WTC11 (cell line): Measurements from ENCODE around the gene DNAH1. TPM values are rescaled to one million over a fixed set of nuclear protein-coding genes. Genes with fewer than 3 reads are reported as not detected.

ENCODE experiments used
- ATAC-seq: fragments of 200-7000 bp; cut with Tn5 transposase; 2 replicates; pipeline ENCODE4 v1.10.0; 2021; ENCODE audit warnings: mild to moderate bottlenecking, moderate library complexity
- CTCF ChIA-PET: fragments of 300-600 bp; sonication (Branson Sonifier 250); formaldehyde crosslinking; loops from one replicate; lab custom pipeline; 2021; ENCODE audit warnings: antibody characterized with exemption; lab: Charles Lee
- POLR2A ChIA-PET: fragments of 350-600 bp; sonication (Branson Sonifier 250); formaldehyde crosslinking; loops from one replicate; lab custom pipeline; 2021; ENCODE audit warnings: antibody characterized with exemption; lab: Charles Lee
- DNase-seq: peaks from one replicate; pipeline ENCODE4 v3.0.0; 2021; ENCODE audit warnings: low spot score
- H3K27ac Mint-ChIP-seq: 2 replicates; pipeline ENCODE4 v1.8.0; 2021; ENCODE audit warnings: mixed read lengths
- H3K27me3 Mint-ChIP-seq: 2 replicates; pipeline ENCODE4 v1.8.0; 2021; ENCODE audit warnings: low read depth, mild to moderate bottlenecking, moderate library complexity, mixed read lengths
- H3K36me3 Mint-ChIP-seq: 2 replicates; pipeline ENCODE4 v1.8.0; 2021; ENCODE audit warnings: mixed read lengths
- H3K4me1 Mint-ChIP-seq: 2 replicates; pipeline ENCODE4 v1.8.0; 2022; ENCODE audit warnings: mixed read lengths
- H3K4me3 Mint-ChIP-seq: 2 replicates; pipeline ENCODE4 v1.8.0; 2021; ENCODE audit warnings: mild to moderate bottlenecking, moderate library complexity, mixed read lengths
- H3K9me3 Mint-ChIP-seq: 2 replicates; pipeline ENCODE4 v1.8.0; 2021; ENCODE audit warnings: mixed read lengths
- E2F4 ChIP-seq: sonication (generic); formaldehyde crosslinking; IDR thresholded peaks from 2 replicates; pipeline ENCODE4 v1.8.1; 2022; ENCODE audit warnings: low read depth, mild to moderate bottlenecking, moderate library complexity, missing genetic modification reagents, borderline replicate concordance
- ETV6 ChIP-seq: sonication (generic); formaldehyde crosslinking; IDR thresholded peaks from 2 replicates; pipeline ENCODE4 v1.8.1; 2022; ENCODE audit warnings: mild to moderate bottlenecking, missing genetic modification reagents
- FOXP1 ChIP-seq: sonication (generic); formaldehyde crosslinking; IDR thresholded peaks from 2 replicates; pipeline ENCODE4 v1.8.0; 2022; ENCODE audit warnings: missing genetic modification reagents, mild to moderate bottlenecking, moderate library complexity, borderline replicate concordance
- GABPB1 ChIP-seq: sonication (generic); formaldehyde crosslinking; IDR thresholded peaks from 2 replicates; pipeline ENCODE4 v1.8.1; 2023; ENCODE audit warnings: mild to moderate bottlenecking, missing genetic modification reagents
- IRF2 ChIP-seq: sonication (generic); formaldehyde crosslinking; IDR thresholded peaks from 2 replicates; pipeline ENCODE4 v1.8.0; 2022; ENCODE audit warnings: low read depth, missing genetic modification reagents, borderline replicate concordance
- MYBL2 ChIP-seq: sonication (generic); formaldehyde crosslinking; IDR thresholded peaks from 2 replicates; pipeline ENCODE4 v1.8.1; 2023; ENCODE audit warnings: mild to moderate bottlenecking, moderate library complexity, missing genetic modification reagents
- NFE2L1 ChIP-seq: sonication (generic); formaldehyde crosslinking; IDR thresholded peaks from 2 replicates; pipeline ENCODE4 v1.8.1; 2023; ENCODE audit warnings: missing genetic modification reagents
- NFYB ChIP-seq: sonication (generic); formaldehyde crosslinking; conservative IDR thresholded peaks from 2 replicates; pipeline ENCODE4 v1.8.0; 2022; ENCODE audit warnings: low read depth, missing genetic modification reagents
- PRRX2 ChIP-seq: fragments of 250-450 bp; sonication (Bioruptor Pico); IDR thresholded peaks from 2 replicates; pipeline ENCODE4 v1.8.0; 2021; ENCODE audit warnings: mild to moderate bottlenecking
- TEAD4 ChIP-seq: sonication (generic); formaldehyde crosslinking; IDR thresholded peaks from 2 replicates; pipeline ENCODE4 v1.8.0; 2022; ENCODE audit warnings: mild to moderate bottlenecking, missing genetic modification reagents
- USF2 ChIP-seq: sonication (generic); formaldehyde crosslinking; IDR thresholded peaks from 2 replicates; pipeline ENCODE4 v1.8.1; 2023; ENCODE audit warnings: mild to moderate bottlenecking, missing genetic modification reagents, moderate library complexity
- ZNF121 ChIP-seq: sonication (generic); formaldehyde crosslinking; IDR thresholded peaks from 2 replicates; pipeline ENCODE4 v1.8.0; 2023; ENCODE audit warnings: missing genetic modification reagents
- ZNF219 ChIP-seq: sonication (generic); formaldehyde crosslinking; IDR thresholded peaks from 2 replicates; pipeline ENCODE4 v1.8.0; 2023; ENCODE audit warnings: missing genetic modification reagents, mild to moderate bottlenecking, borderline replicate concordance
- ZNF396 ChIP-seq: fragments of 250-450 bp; sonication (Bioruptor Pico); IDR thresholded peaks from 2 replicates; pipeline ENCODE4 v1.8.0; 2021; ENCODE audit warnings: mild to moderate bottlenecking, moderate library complexity, borderline replicate concordance
- ZNF512 ChIP-seq: sonication (generic); formaldehyde crosslinking; IDR thresholded peaks from 2 replicates; pipeline ENCODE4 v1.8.1; 2022; ENCODE audit warnings: missing genetic modification reagents, borderline replicate concordance
- total RNA-seq: library from RNA; stranded (reverse); gene quantifications from 3 replicates; pipeline ENCODE4 v1.2.3, GENCODE V29; 2021
- TF ChIP-seq, protein P1 (sequence below): sonication (generic); formaldehyde crosslinking; IDR thresholded peaks from 2 replicates; pipeline ENCODE4 v1.8.1; 2022; ENCODE audit warnings: low read depth, missing genetic modification reagents, borderline replicate concordance
- TF ChIP-seq, protein P2 (sequence below): sonication (generic); formaldehyde crosslinking; IDR thresholded peaks from 2 replicates; pipeline ENCODE4 v1.8.0; 2023; ENCODE audit warnings: missing genetic modification reagents
- TF ChIP-seq, protein P3 (sequence below): sonication (generic); formaldehyde crosslinking; IDR thresholded peaks from 2 replicates; pipeline ENCODE4 v1.8.0; 2022; ENCODE audit warnings: mild to moderate bottlenecking, missing genetic modification reagents

Gene DNAH1
- total RNA-seq, 1 experiment from 2014 or later: 1.5 TPM

DNA sequence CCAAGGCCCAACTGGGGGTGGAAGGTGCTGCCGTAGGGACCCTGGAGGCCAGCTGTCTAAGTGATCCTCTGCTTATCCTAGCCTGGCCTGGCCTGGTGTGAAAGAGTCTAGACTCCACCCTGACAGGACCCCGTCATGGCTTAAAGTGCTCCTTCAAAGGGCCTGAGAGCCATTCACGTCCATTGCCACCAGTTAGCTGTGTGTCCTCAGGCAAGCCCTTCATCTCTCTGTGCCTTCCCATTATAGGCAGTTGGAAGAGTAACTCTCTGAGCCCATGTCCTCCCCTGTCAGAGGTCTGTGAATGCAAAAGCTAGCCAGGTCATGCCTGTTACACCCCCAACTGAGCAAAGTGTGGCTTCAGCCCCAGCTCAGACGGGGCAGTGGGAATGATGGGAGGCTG lies 9.1 kb upstream of the DNAH1 start:
- H3K4me1 Mint-ChIP-seq: no peaks in the 10 kb centered on the region
- peaks cover 9% of the 10 kb centered on the region for H3K27me3 Mint-ChIP-seq
- H3K27ac Mint-ChIP-seq: no peak overlapping the region
- ATAC-seq (no peak), DNase-seq (no peak)
- POLR2A ChIA-PET: interaction anchor here (0.6 kb wide), 1 partner anchor 68 kb away, joined by 3 read pairs; no protein-coding TSS in a partner anchor
- TF ChIP-seq FOXP1 (no peak), PRRX2 (CRISPR knock-in tag) (no peak), ZNF512 (CRISPR knock-in tag) (no peak), NFYB (no peak), ZNF121 (CRISPR knock-in tag) (no peak), MYBL2 (CRISPR knock-in tag) (no peak)
- TF ChIP-seq, protein P1, sequence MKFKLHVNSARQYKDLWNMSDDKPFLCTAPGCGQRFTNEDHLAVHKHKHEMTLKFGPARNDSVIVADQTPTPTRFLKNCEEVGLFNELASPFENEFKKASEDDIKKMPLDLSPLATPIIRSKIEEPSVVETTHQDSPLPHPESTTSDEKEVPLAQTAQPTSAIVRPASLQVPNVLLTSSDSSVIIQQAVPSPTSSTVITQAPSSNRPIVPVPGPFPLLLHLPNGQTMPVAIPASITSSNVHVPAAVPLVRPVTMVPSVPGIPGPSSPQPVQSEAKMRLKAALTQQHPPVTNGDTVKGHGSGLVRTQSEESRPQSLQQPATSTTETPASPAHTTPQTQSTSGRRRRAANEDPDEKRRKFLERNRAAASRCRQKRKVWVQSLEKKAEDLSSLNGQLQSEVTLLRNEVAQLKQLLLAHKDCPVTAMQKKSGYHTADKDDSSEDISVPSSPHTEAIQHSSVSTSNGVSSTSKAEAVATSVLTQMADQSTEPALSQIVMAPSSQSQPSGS (CRISPR knock-in tag): no peak
- TF ChIP-seq, protein P2, sequence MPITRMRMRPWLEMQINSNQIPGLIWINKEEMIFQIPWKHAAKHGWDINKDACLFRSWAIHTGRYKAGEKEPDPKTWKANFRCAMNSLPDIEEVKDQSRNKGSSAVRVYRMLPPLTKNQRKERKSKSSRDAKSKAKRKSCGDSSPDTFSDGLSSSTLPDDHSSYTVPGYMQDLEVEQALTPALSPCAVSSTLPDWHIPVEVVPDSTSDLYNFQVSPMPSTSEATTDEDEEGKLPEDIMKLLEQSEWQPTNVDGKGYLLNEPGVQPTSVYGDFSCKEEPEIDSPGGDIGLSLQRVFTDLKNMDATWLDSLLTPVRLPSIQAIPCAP (CRISPR knock-in tag): no peak
- CTCF ChIA-PET: interaction anchor here (1.3 kb wide), 1 partner anchor 78 kb away, joined by 5 read pairs; no protein-coding TSS in a partner anchor
- H3K4me3 Mint-ChIP-seq: no peak overlapping the region
- H3K9me3 Mint-ChIP-seq: no peaks in the 10 kb centered on the region
- H3K36me3 Mint-ChIP-seq: no peaks in the 10 kb centered on the region

DNA sequence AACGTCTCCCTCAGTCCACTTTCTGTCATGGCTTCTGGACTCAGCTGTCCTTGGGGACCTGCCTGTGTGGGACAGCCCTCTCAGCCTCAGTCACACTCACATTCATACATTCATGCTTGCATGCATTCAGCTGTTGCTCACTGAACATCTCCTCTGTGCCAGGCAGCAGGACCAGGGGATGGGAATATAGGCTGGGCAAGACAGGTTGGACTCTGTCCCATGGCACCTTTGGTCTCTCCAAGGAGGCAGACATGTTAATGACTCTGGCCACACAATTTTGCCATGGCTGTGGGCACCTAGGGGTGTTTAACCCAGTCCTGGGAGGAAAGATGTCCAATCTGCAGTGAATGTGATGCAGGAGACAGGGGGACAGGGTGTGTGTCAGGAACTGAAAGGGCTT lies 7.8 kb upstream of the DNAH1 start:
- Mint-ChIP-seq H3K4me1 (no peaks in the 10 kb centered on the region), H3K36me3 (no peaks in the 10 kb centered on the region), H3K27me3 (peaks cover 9% of the 10 kb centered on the region), H3K4me3 (no peak overlapping the region), H3K27ac (no peak overlapping the region)
- ChIA-PET POLR2A (interaction anchor here (0.5 kb wide), 1 partner anchor 29 kb away, joined by 3 read pairs; no protein-coding TSS in a partner anchor), CTCF (interaction anchor here (0.7 kb wide), 1 partner anchor 80 kb away, joined by 5 read pairs; no protein-coding TSS in a partner anchor)
- TF ChIP-seq, protein P3, sequence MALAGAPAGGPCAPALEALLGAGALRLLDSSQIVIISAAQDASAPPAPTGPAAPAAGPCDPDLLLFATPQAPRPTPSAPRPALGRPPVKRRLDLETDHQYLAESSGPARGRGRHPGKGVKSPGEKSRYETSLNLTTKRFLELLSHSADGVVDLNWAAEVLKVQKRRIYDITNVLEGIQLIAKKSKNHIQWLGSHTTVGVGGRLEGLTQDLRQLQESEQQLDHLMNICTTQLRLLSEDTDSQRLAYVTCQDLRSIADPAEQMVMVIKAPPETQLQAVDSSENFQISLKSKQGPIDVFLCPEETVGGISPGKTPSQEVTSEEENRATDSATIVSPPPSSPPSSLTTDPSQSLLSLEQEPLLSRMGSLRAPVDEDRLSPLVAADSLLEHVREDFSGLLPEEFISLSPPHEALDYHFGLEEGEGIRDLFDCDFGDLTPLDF: no peak
- TF ChIP-seq NFE2L1 (CRISPR knock-in tag) (no peak), ZNF396 (CRISPR knock-in tag) (no peak), TEAD4 (CRISPR knock-in tag) (no peak), USF2 (CRISPR knock-in tag) (no peak)
- TF ChIP-seq, all 79 proteins: peak for 0
- no peaks in the 10 kb centered on the region for H3K9me3 Mint-ChIP-seq
- ATAC-seq (no peak), DNase-seq (no peak)

DNA sequence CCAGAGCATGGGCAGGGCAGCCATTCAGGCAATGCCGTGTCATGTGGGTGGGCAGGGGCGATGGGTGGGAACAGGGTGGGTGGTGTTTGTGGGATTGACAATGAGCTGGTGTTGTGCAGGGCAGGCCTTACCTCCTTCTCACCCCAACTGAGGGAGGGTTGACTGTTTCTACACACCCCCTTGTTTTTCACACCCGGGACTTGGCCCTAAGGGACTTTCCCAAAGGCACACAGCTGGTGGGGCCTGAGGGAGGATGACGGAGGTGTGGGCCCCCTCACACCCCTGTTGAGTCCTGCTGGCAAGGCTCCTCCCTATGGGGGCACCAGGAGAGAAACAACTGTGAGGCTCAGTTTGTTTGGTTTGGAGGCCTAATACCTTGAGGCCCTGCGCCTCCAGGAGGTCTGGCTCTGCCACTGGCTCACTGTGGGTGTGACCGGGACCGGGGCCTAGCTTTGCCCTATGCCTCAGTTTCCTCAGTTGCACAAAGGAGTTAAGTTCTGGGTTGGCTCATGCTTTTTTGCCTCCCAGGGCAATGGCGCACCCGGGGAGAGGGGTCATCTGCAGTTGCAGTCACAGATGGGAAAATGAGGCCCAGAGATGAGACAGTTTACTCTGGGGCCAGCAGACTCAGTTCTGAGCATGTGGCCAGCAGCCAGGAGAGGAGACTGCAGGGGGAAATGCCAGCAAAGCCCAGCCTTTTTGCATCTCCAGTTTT lies 5.1 kb upstream of the DNAH1 start:
- Mint-ChIP-seq H3K27ac (no peak overlapping the region), H3K36me3 (no peaks in the 10 kb centered on the region), H3K27me3 (peaks cover 8% of the 10 kb centered on the region), H3K4me3 (no peak overlapping the region), H3K4me1 (no peaks in the 10 kb centered on the region), H3K9me3 (no peaks in the 10 kb centered on the region)
- CTCF ChIA-PET: interaction anchor here (1.4 kb wide), 1 partner anchor 78 kb away, joined by 3 read pairs; no protein-coding TSS in a partner anchor
- ATAC-seq: no peak
- no peak for DNase-seq
- TF ChIP-seq IRF2 (CRISPR knock-in tag) (no peak), ETV6 (no peak), ZNF219 (CRISPR knock-in tag) (no peak), E2F4 (CRISPR knock-in tag) (no peak), GABPB1 (no peak)
- POLR2A ChIA-PET: no interaction called here
